WTC11 (cell line): ENCODE measurements around the gene ITM2C. TPM values are rescaled to one million over a fixed set of nuclear protein-coding genes. Genes with fewer than 3 reads are reported as not detected.

Source experiments
- ATAC-seq: fragments of 200-7000 bp; cut with Tn5 transposase; 2 replicates; pipeline ENCODE4 v1.10.0; 2021; ENCODE audit warnings: mild to moderate bottlenecking, moderate library complexity
- CTCF ChIA-PET: fragments of 300-600 bp; sonication (Branson Sonifier 250); formaldehyde crosslinking; loops from one replicate; lab custom pipeline; 2021; ENCODE audit warnings: antibody characterized with exemption; lab: Charles Lee
- POLR2A ChIA-PET: fragments of 350-600 bp; sonication (Branson Sonifier 250); formaldehyde crosslinking; loops from one replicate; lab custom pipeline; 2021; ENCODE audit warnings: antibody characterized with exemption; lab: Charles Lee
- DNase-seq: peaks from one replicate; pipeline ENCODE4 v3.0.0; 2021; ENCODE audit warnings: low spot score
- H3K27ac Mint-ChIP-seq: 2 replicates; pipeline ENCODE4 v1.8.0; 2021; ENCODE audit warnings: mixed read lengths
- H3K27me3 Mint-ChIP-seq: 2 replicates; pipeline ENCODE4 v1.8.0; 2021; ENCODE audit warnings: low read depth, mild to moderate bottlenecking, moderate library complexity, mixed read lengths
- H3K36me3 Mint-ChIP-seq: 2 replicates; pipeline ENCODE4 v1.8.0; 2021; ENCODE audit warnings: mixed read lengths
- H3K4me1 Mint-ChIP-seq: 2 replicates; pipeline ENCODE4 v1.8.0; 2022; ENCODE audit warnings: mixed read lengths
- H3K4me3 Mint-ChIP-seq: 2 replicates; pipeline ENCODE4 v1.8.0; 2021; ENCODE audit warnings: mild to moderate bottlenecking, moderate library complexity, mixed read lengths
- H3K9me3 Mint-ChIP-seq: 2 replicates; pipeline ENCODE4 v1.8.0; 2021; ENCODE audit warnings: mixed read lengths
- AR ChIP-seq: fragments of 250-450 bp; sonication (Bioruptor Pico); IDR thresholded peaks from 2 replicates; pipeline ENCODE4 v1.9.0; 2021; ENCODE audit warnings: mild to moderate bottlenecking
- ATF3 ChIP-seq: sonication (generic); formaldehyde crosslinking; conservative IDR thresholded peaks from 2 replicates; pipeline ENCODE4 v1.8.1; 2022; ENCODE audit warnings: mild to moderate bottlenecking, missing genetic modification reagents
- CTCF ChIP-seq: fragments of 200-600 bp; IDR thresholded peaks from 2 replicates; pipeline ENCODE4 v1.8.0; 2022; ENCODE audit warnings: antibody characterized with exemption
- ESRRA ChIP-seq: sonication (generic); formaldehyde crosslinking; IDR thresholded peaks from 2 replicates; pipeline ENCODE4 v1.8.1; 2022; ENCODE audit warnings: mild to moderate bottlenecking, missing genetic modification reagents, borderline replicate concordance
- ETV6 ChIP-seq: sonication (generic); formaldehyde crosslinking; IDR thresholded peaks from 2 replicates; pipeline ENCODE4 v1.8.1; 2022; ENCODE audit warnings: mild to moderate bottlenecking, missing genetic modification reagents
- GABPB1 ChIP-seq: sonication (generic); formaldehyde crosslinking; IDR thresholded peaks from 2 replicates; pipeline ENCODE4 v1.8.1; 2023; ENCODE audit warnings: mild to moderate bottlenecking, missing genetic modification reagents
- HMGA2 ChIP-seq: fragments of 250-450 bp; sonication (Bioruptor Pico); IDR thresholded peaks from 2 replicates; pipeline ENCODE4 v1.4.0; 2021; ENCODE audit warnings: mild to moderate bottlenecking, moderate library complexity
- MXD4 ChIP-seq: fragments of 250-450 bp; sonication (Bioruptor Pico); IDR thresholded peaks from 2 replicates; pipeline ENCODE4 v1.8.0; 2021; ENCODE audit warnings: mild to moderate bottlenecking, moderate library complexity, borderline replicate concordance
- MYBL2 ChIP-seq: sonication (generic); formaldehyde crosslinking; IDR thresholded peaks from 2 replicates; pipeline ENCODE4 v1.8.1; 2023; ENCODE audit warnings: mild to moderate bottlenecking, moderate library complexity, missing genetic modification reagents
- NR2C2 ChIP-seq: sonication (generic); formaldehyde crosslinking; IDR thresholded peaks from 2 replicates; pipeline ENCODE4 v1.8.0; 2022; ENCODE audit warnings: mild to moderate bottlenecking, missing genetic modification reagents
- SMAD4 ChIP-seq: sonication (generic); formaldehyde crosslinking; IDR thresholded peaks from 2 replicates; pipeline ENCODE4 v1.8.0; 2022; ENCODE audit warnings: mild to moderate bottlenecking, missing genetic modification reagents
- ZNF219 ChIP-seq: sonication (generic); formaldehyde crosslinking; IDR thresholded peaks from 2 replicates; pipeline ENCODE4 v1.8.0; 2023; ENCODE audit warnings: missing genetic modification reagents, mild to moderate bottlenecking, borderline replicate concordance
- ZNF263 ChIP-seq: sonication (generic); formaldehyde crosslinking; IDR thresholded peaks from 2 replicates; pipeline ENCODE4 v1.8.1; 2022; ENCODE audit warnings: low read depth, mild to moderate bottlenecking, moderate library complexity, missing genetic modification reagents
- ZNF425 ChIP-seq: fragments of 250-450 bp; sonication (Bioruptor Pico); conservative IDR thresholded peaks from 2 replicates; pipeline ENCODE4 v1.9.0; 2021; ENCODE audit warnings: mild to moderate bottlenecking
- ZNF671 ChIP-seq: fragments of 250-450 bp; sonication (Bioruptor Pico); IDR thresholded peaks from 2 replicates; pipeline ENCODE4 v1.8.0; 2021; ENCODE audit warnings: mild to moderate bottlenecking
- total RNA-seq: library from RNA; stranded (reverse); gene quantifications from 3 replicates; pipeline ENCODE4 v1.2.3, GENCODE V29; 2021
- TF ChIP-seq, protein P1 (sequence below): sonication (generic); formaldehyde crosslinking; IDR thresholded peaks from 2 replicates; pipeline ENCODE4 v1.8.1; 2022; ENCODE audit warnings: low read depth, mild to moderate bottlenecking, moderate library complexity, missing genetic modification reagents, borderline replicate concordance
- TF ChIP-seq, protein P2 (sequence below): sonication (generic); formaldehyde crosslinking; IDR thresholded peaks from 2 replicates; pipeline ENCODE4 v1.8.0; 2022; ENCODE audit warnings: mild to moderate bottlenecking, missing genetic modification reagents
- TF ChIP-seq, protein P3 (sequence below): sonication (generic); formaldehyde crosslinking; IDR thresholded peaks from 2 replicates; pipeline ENCODE4 v1.8.0; 2022; ENCODE audit warnings: missing genetic modification reagents

Gene ITM2C
- total RNA-seq, 1 experiment from 2014 or later: 316 TPM

- TF ChIP-seq ZNF425 (CRISPR knock-in tag): no peak
- no peak for TF ChIP-seq ZNF671 (CRISPR knock-in tag)
- TF ChIP-seq, protein P1, sequence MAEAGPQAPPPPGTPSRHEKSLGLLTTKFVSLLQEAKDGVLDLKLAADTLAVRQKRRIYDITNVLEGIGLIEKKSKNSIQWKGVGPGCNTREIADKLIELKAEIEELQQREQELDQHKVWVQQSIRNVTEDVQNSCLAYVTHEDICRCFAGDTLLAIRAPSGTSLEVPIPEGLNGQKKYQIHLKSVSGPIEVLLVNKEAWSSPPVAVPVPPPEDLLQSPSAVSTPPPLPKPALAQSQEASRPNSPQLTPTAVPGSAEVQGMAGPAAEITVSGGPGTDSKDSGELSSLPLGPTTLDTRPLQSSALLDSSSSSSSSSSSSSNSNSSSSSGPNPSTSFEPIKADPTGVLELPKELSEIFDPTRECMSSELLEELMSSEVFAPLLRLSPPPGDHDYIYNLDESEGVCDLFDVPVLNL: no peak
- no peak for TF ChIP-seq ZNF263 (CRISPR knock-in tag)
Observed at GRCh38 chr2:230875347-230876315, 10.9 kb downstream of the ITM2C start (continued).

- Mint-ChIP-seq H3K27me3 (no peaks in the 10 kb centered on the region), H3K4me1 (peaks cover 9% of the 10 kb centered on the region), H3K4me3 (no peak overlapping the region), H3K36me3 (peaks cover 62% of the 10 kb centered on the region), H3K9me3 (no peaks in the 10 kb centered on the region), H3K27ac (no peak overlapping the region)
- DNase-seq (peak; percentile 5), ATAC-seq (no peak)
- ChIA-PET CTCF (interaction anchor here (1.0 kb wide), 1 partner anchor 12 kb away, joined by 4 read pairs; the partner anchor contains the start of gene ITM2C), POLR2A (interaction anchor here (1.3 kb wide), 1 partner anchor 11 kb away, joined by 3 read pairs; no protein-coding TSS in a partner anchor)
- TF ChIP-seq AR (CRISPR knock-in tag) (no peak), SMAD4 (CRISPR knock-in tag) (no peak), HMGA2 (CRISPR knock-in tag) (no peak), ZNF219 (CRISPR knock-in tag) (no peak), ETV6 (CRISPR knock-in tag) (no peak), CTCF (no peak), ESRRA (CRISPR knock-in tag) (no peak), ATF3 (no peak), MYBL2 (CRISPR knock-in tag) (no peak), MXD4 (CRISPR knock-in tag) (no peak), NR2C2 (CRISPR knock-in tag) (no peak), GABPB1 (CRISPR knock-in tag) (no peak)
- TF ChIP-seq, protein P2, sequence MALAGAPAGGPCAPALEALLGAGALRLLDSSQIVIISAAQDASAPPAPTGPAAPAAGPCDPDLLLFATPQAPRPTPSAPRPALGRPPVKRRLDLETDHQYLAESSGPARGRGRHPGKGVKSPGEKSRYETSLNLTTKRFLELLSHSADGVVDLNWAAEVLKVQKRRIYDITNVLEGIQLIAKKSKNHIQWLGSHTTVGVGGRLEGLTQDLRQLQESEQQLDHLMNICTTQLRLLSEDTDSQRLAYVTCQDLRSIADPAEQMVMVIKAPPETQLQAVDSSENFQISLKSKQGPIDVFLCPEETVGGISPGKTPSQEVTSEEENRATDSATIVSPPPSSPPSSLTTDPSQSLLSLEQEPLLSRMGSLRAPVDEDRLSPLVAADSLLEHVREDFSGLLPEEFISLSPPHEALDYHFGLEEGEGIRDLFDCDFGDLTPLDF (CRISPR knock-in tag): no peak
- TF ChIP-seq, protein P3, sequence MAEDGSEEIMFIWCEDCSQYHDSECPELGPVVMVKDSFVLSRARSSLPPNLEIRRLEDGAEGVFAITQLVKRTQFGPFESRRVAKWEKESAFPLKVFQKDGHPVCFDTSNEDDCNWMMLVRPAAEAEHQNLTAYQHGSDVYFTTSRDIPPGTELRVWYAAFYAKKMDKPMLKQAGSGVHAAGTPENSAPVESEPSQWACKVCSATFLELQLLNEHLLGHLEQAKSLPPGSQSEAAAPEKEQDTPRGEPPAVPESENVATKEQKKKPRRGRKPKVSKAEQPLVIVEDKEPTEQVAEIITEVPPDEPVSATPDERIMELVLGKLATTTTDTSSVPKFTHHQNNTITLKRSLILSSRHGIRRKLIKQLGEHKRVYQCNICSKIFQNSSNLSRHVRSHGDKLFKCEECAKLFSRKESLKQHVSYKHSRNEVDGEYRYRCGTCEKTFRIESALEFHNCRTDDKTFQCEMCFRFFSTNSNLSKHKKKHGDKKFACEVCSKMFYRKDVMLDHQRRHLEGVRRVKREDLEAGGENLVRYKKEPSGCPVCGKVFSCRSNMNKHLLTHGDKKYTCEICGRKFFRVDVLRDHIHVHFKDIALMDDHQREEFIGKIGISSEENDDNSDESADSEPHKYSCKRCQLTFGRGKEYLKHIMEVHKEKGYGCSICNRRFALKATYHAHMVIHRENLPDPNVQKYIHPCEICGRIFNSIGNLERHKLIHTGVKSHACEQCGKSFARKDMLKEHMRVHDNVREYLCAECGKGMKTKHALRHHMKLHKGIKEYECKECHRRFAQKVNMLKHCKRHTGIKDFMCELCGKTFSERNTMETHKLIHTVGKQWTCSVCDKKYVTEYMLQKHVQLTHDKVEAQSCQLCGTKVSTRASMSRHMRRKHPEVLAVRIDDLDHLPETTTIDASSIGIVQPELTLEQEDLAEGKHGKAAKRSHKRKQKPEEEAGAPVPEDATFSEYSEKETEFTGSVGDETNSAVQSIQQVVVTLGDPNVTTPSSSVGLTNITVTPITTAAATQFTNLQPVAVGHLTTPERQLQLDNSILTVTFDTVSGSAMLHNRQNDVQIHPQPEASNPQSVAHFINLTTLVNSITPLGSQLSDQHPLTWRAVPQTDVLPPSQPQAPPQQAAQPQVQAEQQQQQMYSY (CRISPR knock-in tag): no peak
Observed at GRCh38 chr2:230877116-230877758, 12.5 kb downstream of the ITM2C start.
